ENCODE data around the gene DYNC1H1. TPM values are rescaled to one million over a fixed set of nuclear protein-coding genes. Genes with fewer than 3 reads are reported as not detected.

Gene DYNC1H1
- total RNA-seq, 4 donors from 2014 or later, result 546 to 624 (median 593) TPM

- DNase-seq (ENCODE audit: low spot score in 2 of 2), result no peak
- intact Hi-C loops (cut with DNase I; ENCODE audit: low total_unique reads), result no loop called here
- H3K4me3 ChIP-seq (ENCODE audit: low read depth, poor library complexity, severe bottlenecking), result no peak overlapping the region
- WGBS, 2 donors, result 92 to 95% methylated on average over 13 of the region's 13 CpGs
- TF ChIP-seq POLR2A (IDR thresholded peaks at IDR 0.05), result no peak
- TF ChIP-seq CTCF (IDR thresholded peaks at IDR 0.05), result no peak
Measured at GRCh38 chr14:102033241-102033640, 68.9 kb downstream of the DYNC1H1 start.

- intact Hi-C loops (cut with DNase I; ENCODE audit: low total_unique reads), result no loop called here
- H3K4me3 ChIP-seq (ENCODE audit: low read depth, poor library complexity, severe bottlenecking), result no peak overlapping the region
- DNase-seq (ENCODE audit: low spot score in 2 of 2), result no peak
- 73 to 81% methylated on average over 11 of the region's 11 CpGs for WGBS, 2 donors
- TF ChIP-seq CTCF (IDR thresholded peaks at IDR 0.05), result no peak
- no peak for TF ChIP-seq POLR2A (IDR thresholded peaks at IDR 0.05)
Measured at GRCh38 chr14:102034301-102034700, 69.9 kb downstream of the DYNC1H1 start.

GRCh38 chr14:102035914-102036313 lies 71.5 kb downstream of the DYNC1H1 start:
- TF ChIP-seq CTCF (IDR thresholded peaks at IDR 0.05) (no peak), POLR2A (IDR thresholded peaks at IDR 0.05) (no peak)
- 92 to 93% methylated on average over 9 of the region's 9 CpGs for WGBS, 2 donors
- intact Hi-C loops (cut with DNase I; ENCODE audit: low total_unique reads), result no loop called here
- no peak overlapping the region for H3K4me3 ChIP-seq (ENCODE audit: low read depth, poor library complexity, severe bottlenecking)
- no peak for DNase-seq (ENCODE audit: low spot score in 2 of 2)

GRCh38 chr14:102037686-102038085 lies 73.3 kb downstream of the DYNC1H1 start:
- no peak overlapping the region for H3K4me3 ChIP-seq (ENCODE audit: low read depth, poor library complexity, severe bottlenecking)
- TF ChIP-seq CTCF (IDR thresholded peaks at IDR 0.05) (no peak), POLR2A (IDR thresholded peaks at IDR 0.05) (no peak)
- intact Hi-C loops (cut with DNase I; ENCODE audit: low total_unique reads), result no loop called here
- DNase-seq (ENCODE audit: low spot score in 2 of 2), result no peak
- 47 to 49% methylated on average over 1 of the region's 1 CpG for WGBS, 2 donors

- 93 to 97% methylated on average over 16 of the region's 16 CpGs for WGBS, 2 donors
- H3K4me3 ChIP-seq (ENCODE audit: low read depth, poor library complexity, severe bottlenecking), result no peak overlapping the region
- DNase-seq (ENCODE audit: low spot score in 2 of 2), result no peak
- intact Hi-C loops (cut with DNase I; ENCODE audit: low total_unique reads), result no loop called here
- TF ChIP-seq POLR2A (IDR thresholded peaks at IDR 0.05), result no peak
- TF ChIP-seq CTCF (IDR thresholded peaks at IDR 0.05), result no peak
Measured at GRCh38 chr14:102039157-102039556, 74.8 kb downstream of the DYNC1H1 start.

GRCh38 chr14:102040153-102040552 lies 75.8 kb downstream of the DYNC1H1 start:
- intact Hi-C loops (cut with DNase I; ENCODE audit: low total_unique reads), result loop anchor here (10.0 kb wide), 1 partner anchor 55 kb away; no protein-coding TSS in a partner anchor
- no peak overlapping the region for H3K4me3 ChIP-seq (ENCODE audit: low read depth, poor library complexity, severe bottlenecking)
- no peak for DNase-seq (ENCODE audit: low spot score in 2 of 2)
- WGBS, 2 donors, result 94 to 95% methylated on average over 13 of the region's 13 CpGs
- TF ChIP-seq CTCF (IDR thresholded peaks at IDR 0.05) (no peak), POLR2A (IDR thresholded peaks at IDR 0.05) (no peak)

Data from lower leg skin (tissue), 4 donors.